ENCODE results near the gene GRIN2A. TPM values are rescaled to one million over a fixed set of nuclear protein-coding genes. Genes with fewer than 3 reads are reported as not detected.

The GRIN2A gene
- polyA plus RNA-seq, 4 donors, result 0.66 to 6.5 (median 5.9) TPM

DNA sequence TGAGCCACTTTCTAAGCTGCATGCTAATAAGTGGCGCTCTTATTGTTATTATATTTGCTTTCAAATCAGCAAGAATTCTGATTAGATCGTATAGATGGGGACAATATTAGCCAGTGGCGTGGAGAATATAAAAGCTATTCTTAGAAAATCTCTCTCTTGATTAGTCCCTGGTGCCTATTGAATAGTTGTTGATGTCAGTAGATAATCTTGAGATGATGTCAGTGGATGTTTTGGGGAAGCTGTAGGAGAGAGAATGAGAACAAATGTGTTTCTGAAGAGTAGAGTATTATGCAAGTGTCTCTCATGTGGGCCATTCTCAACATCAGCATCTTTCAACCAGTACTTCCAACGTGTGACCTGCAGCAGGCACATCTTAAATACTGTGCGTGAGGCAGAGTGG, 445.7 kb downstream of the GRIN2A start:
- no peak for DNase-seq (ENCODE audit: low read depth in 4 of 4, low spot score in 3 of 4)

DNA sequence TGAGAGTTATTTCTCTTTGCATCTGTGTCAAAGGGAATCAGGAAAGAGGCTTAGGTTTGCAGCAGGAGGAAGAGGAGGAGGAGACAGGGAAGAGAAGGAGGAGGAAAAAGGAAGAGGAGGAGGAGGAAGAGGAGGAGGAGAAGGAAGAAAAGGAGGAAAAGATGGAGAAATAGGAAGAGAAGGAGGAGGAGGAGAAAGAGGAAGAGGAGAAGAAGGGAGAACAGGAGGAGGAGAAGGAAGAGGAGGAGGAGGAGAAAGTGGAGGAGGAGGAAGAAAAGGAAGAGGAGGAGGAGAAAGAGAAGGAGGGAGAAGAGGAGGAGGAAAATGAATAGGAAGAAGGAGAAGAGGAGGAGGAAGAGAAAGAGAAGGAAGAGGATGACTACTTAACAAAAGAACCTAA, 459.1 kb downstream of the GRIN2A start:
- no peak for DNase-seq (ENCODE audit: low read depth in 4 of 4, low spot score in 3 of 4)

DNA sequence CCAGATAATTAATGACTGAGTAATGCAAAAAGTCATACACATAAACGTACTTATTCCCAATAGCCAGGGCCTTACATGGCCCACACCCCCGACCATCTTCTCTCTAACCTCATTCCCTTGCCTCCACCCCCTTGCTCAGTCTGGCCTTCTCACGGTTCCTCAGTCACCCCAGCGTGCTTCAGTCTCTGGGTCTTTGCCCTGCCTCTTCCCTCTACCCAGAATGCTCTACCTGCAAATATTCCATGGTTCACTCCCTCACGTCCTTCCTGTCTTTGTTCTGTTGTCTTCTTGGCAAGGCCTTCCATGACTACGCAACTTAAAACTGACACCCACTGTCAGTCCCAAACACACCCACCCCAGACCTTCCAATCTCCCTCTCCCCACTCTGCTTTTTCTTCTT, 468.3 kb downstream of the GRIN2A start:
- DNase-seq (ENCODE audit: low read depth in 4 of 4, low spot score in 3 of 4), result no peak

DNA sequence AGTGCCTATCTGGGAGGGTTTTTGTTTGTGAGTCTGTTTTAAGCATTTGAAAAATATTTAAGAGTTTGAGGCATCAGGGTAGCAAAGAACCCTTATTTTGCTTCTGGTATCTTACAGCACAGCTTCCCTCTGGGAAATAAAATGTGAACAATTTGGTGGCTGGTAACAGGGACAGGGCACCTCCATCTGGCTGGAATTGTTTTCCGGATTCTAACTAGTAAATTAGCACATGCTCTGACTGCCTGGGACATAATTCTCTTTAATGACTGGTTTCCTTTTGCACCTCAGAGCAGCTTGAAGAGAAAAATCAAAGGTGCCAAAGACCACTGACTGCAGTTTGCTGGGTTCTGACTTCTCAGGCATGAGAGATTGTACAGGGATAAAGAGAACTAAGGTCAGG, 469.1 kb downstream of the GRIN2A start:
- DNase-seq (ENCODE audit: low read depth in 4 of 4, low spot score in 3 of 4), result no peak

DNA sequence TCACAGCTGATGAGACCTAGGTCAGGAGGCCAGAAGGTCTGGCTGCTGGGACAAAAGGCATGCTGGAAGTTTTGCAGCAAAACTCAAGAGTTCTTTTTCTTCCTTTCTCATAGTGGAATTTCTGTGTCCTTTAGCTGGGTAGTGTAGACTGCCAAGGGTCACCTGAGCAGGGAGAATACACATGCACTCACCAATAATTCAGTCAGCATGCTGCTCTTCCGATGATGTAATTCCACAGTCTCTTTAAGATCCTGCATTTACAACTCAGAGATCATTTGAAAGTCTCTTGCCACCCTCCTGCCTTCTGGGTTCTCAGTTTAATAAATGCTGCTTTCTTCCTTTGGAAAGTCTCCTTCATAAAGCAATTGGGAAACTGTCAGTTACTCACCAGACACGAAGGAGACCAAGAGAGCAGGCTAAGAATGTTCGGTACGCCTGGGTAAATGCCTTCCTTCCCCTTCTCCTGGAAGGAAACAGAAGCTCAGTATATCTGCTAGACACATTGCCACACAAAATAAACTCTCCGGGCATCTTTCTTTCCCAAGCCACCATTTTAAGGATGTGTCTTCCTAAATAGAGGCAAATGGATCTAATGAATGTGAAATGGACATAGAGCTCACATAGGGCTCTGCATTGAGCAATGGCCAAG, 473.1 kb downstream of the GRIN2A start:
- no peak for DNase-seq (ENCODE audit: low read depth in 4 of 4, low spot score in 3 of 4)

DNA sequence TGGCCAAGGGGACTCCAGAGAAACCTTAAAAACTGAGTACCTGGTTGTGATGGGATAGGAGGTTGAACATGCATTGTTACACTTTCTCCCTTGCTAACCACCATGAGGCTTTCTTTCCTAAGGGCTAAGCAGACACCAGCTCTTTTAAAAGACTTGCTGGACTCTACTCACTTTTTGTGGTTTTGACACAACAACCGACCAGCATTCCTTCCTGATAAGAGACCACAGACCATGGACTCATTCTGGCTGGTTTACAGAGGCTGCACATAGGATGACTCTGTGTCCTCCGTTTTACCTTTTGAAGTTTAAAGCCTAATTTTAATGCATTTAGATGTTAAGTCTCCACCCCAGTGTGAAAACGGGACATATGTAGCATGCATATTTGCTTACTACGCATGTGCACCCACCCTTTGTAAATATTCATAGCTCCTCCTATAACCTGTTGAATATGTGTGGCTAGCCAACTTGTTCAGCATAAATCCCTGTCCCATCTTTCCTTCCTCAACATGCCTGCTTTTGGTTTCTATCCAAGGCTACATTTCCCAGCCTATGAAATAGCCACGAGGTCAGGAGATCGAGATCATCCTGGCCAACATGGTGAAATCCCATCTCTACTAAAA, 475.9 kb downstream of the GRIN2A start:
- no peak for DNase-seq (ENCODE audit: low read depth in 4 of 4, low spot score in 3 of 4)

DNA sequence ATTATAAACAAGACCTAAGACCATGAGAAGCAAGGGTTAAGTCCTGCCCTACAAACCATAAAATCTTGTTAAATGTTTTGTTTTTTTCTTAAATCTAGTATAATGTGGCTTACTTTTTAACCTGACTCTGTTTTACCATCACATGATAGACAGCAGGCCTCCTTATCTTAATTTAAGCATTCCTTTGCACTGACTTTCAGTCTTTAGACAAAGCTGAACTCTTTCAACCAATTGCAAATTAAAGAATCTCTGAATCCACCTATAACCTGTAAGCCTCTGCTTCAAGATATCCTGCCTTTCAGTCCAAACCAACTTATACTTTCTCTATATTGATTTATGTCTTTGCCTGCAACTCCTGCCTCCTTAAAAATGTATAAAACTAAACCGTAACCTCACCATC, 478.5 kb downstream of the GRIN2A start:
- no peak for DNase-seq (ENCODE audit: low read depth in 4 of 4, low spot score in 3 of 4)

Other genes starting within 250 kb of the GRIN2A start
- 10 to 100 TPM; 11.0 to 23.7 (median 22.4) TPM for gene ATF7IP2, start 203.6 kb upstream of the GRIN2A start, polyA plus RNA-seq (ENCODE audit: insufficient read length in 4 of 4)

Measured in left renal pelvis (tissue), 4 donors.